Measurements from ENCODE around the gene CEP164.

The CEP164 gene

GRCh38 chr11:117417856-117418255 lies 90.2 kb downstream of the CEP164 start:
- DNase-seq (ENCODE audit: low read depth in 4 of 4, low spot score in 1 of 4): no peak

GRCh38 chr11:117418737-117419481 lies 91.3 kb downstream of the CEP164 start:
- no peak for DNase-seq (ENCODE audit: low read depth in 4 of 4, low spot score in 1 of 4)

- DNase-seq (ENCODE audit: low read depth in 4 of 4, low spot score in 1 of 4): no peak
These were observed 92.0 kb downstream of the CEP164 start for GRCh38 chr11:117419482-117420142.

GRCh38 chr11:117420143-117420485 lies 92.5 kb downstream of the CEP164 start:
- no peak for DNase-seq (ENCODE audit: low read depth in 4 of 4, low spot score in 1 of 4)

GRCh38 chr11:117420598-117420997 lies 92.9 kb downstream of the CEP164 start:
- DNase-seq (ENCODE audit: low read depth in 4 of 4, low spot score in 1 of 4): no peak

GRCh38 chr11:117421041-117421440 lies 93.4 kb downstream of the CEP164 start:
- no peak for DNase-seq (ENCODE audit: low read depth in 4 of 4, low spot score in 1 of 4)

- DNase-seq (ENCODE audit: low read depth in 4 of 4, low spot score in 1 of 4): no peak
These were observed 93.8 kb downstream of the CEP164 start for GRCh38 chr11:117421476-117421875.

GRCh38 chr11:117423046-117423575 lies 95.5 kb downstream of the CEP164 start:
- no peak for DNase-seq (ENCODE audit: low read depth in 4 of 4, low spot score in 1 of 4)

GRCh38 chr11:117424781-117425180 lies 97.1 kb downstream of the CEP164 start:
- no peak for DNase-seq (ENCODE audit: low read depth in 4 of 4, low spot score in 1 of 4)

GRCh38 chr11:117425679-117426296 lies 98.1 kb downstream of the CEP164 start:
- DNase-seq (ENCODE audit: low read depth in 4 of 4, low spot score in 1 of 4): no peak

GRCh38 chr11:117426297-117426685 lies 98.6 kb downstream of the CEP164 start:
- peak; percentile 48 to 77 (median 55) for DNase-seq (ENCODE audit: low read depth in 4 of 4, low spot score in 1 of 4)

GRCh38 chr11:117426941-117427340 lies 99.3 kb downstream of the CEP164 start:
- DNase-seq (ENCODE audit: low read depth in 4 of 4, low spot score in 1 of 4): no peak

- no peak for DNase-seq (ENCODE audit: low read depth in 4 of 4, low spot score in 1 of 4)
These were observed 99.8 kb downstream of the CEP164 start for GRCh38 chr11:117427356-117427874.

GRCh38 chr11:117428186-117428855 lies 100.7 kb downstream of the CEP164 start:
- DNase-seq (ENCODE audit: low read depth in 4 of 4, low spot score in 1 of 4): no peak

- DNase-seq (ENCODE audit: low read depth in 4 of 4, low spot score in 1 of 4): no peak
These were observed 101.2 kb downstream of the CEP164 start for GRCh38 chr11:117428856-117429229.

GRCh38 chr11:117430293-117430955 lies 102.8 kb downstream of the CEP164 start:
- DNase-seq (ENCODE audit: low read depth in 4 of 4, low spot score in 1 of 4): no peak

- no peak for DNase-seq (ENCODE audit: low read depth in 4 of 4, low spot score in 1 of 4)
These were observed 103.8 kb downstream of the CEP164 start for GRCh38 chr11:117431436-117431835.

- DNase-seq (ENCODE audit: low read depth in 4 of 4, low spot score in 1 of 4): no peak
These were observed 106.1 kb downstream of the CEP164 start for GRCh38 chr11:117433717-117434116.

GRCh38 chr11:117434481-117434880 lies 106.8 kb downstream of the CEP164 start:
- DNase-seq (ENCODE audit: low read depth in 4 of 4, low spot score in 1 of 4): no peak

- no peak for DNase-seq (ENCODE audit: low read depth in 4 of 4, low spot score in 1 of 4)
These were observed 107.7 kb downstream of the CEP164 start for GRCh38 chr11:117435326-117435725.
